PFSK-1 (cell line): Measurements from ENCODE around the gene LHX4.

Experiments used
- FOXP2 ChIP-seq: optimal IDR thresholded peaks from 2 replicates; pipeline ENCODE3; 2011; ENCODE audit warnings: borderline replicate concordance, control low read depth, inconsistent platforms; ENCODE audit not compliant: insufficient read depth; ENCODE audit errors: extremely low read length, extremely low read depth
- POLR2AphosphoS5 ChIP-seq: IDR thresholded peaks from 2 replicates; pipeline ENCODE4 v1.6.1; 2012; ENCODE audit warnings: low read depth, mild to moderate bottlenecking, control low read depth, low read length, moderate library complexity
- SIN3A ChIP-seq: IDR thresholded peaks from 2 replicates; pipeline ENCODE4 v1.6.1; 2012; ENCODE audit warnings: mild to moderate bottlenecking, low read length, moderate library complexity, borderline replicate concordance; ENCODE audit not compliant: insufficient read depth
- TAF1 ChIP-seq: IDR thresholded peaks from 2 replicates; pipeline ENCODE4 v1.6.1; 2012; ENCODE audit warnings: low read length, control low read depth, borderline replicate concordance; ENCODE audit not compliant: insufficient read depth
- TF ChIP-seq, protein P1 (sequence below), 2 experiments: IDR thresholded peaks; 2 replicates each; pipeline versions ENCODE4 v1.6.1 to v1.8.0; 2011 to 2012; ENCODE audit warnings: low read depth in 2 of 2, low read length in 2 of 2, control low read depth in 1 of 2, inconsistent platforms in 1 of 2, mild to moderate bottlenecking in 1 of 2, moderate library complexity in 1 of 2; ENCODE audit not compliant: insufficient read depth in 1 of 2

LHX4 gene

DNA sequence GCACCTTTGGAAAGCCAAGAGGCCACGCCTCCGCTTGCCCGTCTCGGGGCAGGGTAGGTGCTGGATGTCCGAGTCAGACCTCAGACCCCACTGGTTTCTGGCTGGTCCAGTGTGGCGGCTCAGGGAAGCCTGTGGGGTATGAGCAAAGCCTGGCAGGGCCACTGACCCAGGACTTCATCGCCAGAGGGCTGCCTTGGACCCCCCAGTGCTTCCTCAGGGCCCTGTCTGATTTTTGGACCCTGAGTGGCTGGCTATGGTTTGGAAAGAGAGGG, 20.4 kb downstream of the LHX4 start:
- TF ChIP-seq TAF1 = no peak
- TF ChIP-seq, protein P1, sequence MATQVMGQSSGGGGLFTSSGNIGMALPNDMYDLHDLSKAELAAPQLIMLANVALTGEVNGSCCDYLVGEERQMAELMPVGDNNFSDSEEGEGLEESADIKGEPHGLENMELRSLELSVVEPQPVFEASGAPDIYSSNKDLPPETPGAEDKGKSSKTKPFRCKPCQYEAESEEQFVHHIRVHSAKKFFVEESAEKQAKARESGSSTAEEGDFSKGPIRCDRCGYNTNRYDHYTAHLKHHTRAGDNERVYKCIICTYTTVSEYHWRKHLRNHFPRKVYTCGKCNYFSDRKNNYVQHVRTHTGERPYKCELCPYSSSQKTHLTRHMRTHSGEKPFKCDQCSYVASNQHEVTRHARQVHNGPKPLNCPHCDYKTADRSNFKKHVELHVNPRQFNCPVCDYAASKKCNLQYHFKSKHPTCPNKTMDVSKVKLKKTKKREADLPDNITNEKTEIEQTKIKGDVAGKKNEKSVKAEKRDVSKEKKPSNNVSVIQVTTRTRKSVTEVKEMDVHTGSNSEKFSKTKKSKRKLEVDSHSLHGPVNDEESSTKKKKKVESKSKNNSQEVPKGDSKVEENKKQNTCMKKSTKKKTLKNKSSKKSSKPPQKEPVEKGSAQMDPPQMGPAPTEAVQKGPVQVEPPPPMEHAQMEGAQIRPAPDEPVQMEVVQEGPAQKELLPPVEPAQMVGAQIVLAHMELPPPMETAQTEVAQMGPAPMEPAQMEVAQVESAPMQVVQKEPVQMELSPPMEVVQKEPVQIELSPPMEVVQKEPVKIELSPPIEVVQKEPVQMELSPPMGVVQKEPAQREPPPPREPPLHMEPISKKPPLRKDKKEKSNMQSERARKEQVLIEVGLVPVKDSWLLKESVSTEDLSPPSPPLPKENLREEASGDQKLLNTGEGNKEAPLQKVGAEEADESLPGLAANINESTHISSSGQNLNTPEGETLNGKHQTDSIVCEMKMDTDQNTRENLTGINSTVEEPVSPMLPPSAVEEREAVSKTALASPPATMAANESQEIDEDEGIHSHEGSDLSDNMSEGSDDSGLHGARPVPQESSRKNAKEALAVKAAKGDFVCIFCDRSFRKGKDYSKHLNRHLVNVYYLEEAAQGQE (IDR thresholded peaks at IDR 0.05; ENCODE audit: insufficient read depth in 1 of 2, low read depth in 2 of 2, low read length in 2 of 2) = no peak
- TF ChIP-seq SIN3A = no peak
- TF ChIP-seq POLR2AphosphoS5 = no peak
- no peak for TF ChIP-seq FOXP2

DNA sequence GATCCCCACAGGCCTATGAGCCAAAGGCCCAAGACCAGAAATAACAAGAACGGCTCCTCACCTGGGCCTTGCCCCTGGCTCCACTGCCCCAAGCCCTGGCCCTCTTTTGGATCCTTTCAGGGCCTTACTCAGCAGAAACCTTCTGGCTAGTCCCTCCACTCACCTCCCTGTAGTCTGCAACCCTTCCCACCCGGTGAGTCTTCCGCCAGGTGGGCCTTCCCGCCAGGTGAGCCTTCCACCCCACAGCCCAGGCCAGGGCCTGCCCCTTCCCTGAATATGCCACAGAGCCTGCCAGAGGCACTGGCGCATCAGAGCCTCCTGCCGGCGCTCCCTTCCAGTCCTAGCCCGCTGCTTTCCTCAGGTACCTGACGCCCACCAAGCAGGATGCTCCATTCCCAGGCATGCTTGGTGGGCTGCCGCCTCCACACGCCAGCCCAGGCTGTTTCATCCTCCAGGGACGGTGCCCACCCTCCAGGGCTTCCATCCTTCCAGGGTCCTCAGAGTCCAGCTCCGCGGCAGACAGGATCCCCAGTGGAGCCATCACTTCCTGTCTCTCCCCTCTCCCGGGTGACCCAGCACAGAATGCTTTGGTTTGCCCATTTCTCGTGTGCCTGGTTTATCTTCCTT, 20.9 kb downstream of the LHX4 start:
- TF ChIP-seq SIN3A (no peak), POLR2AphosphoS5 (no peak), FOXP2 (no peak), TAF1 (no peak)
- TF ChIP-seq, protein P1 (IDR thresholded peaks at IDR 0.05; ENCODE audit: insufficient read depth in 1 of 2, low read depth in 2 of 2, low read length in 2 of 2) = no peak

DNA sequence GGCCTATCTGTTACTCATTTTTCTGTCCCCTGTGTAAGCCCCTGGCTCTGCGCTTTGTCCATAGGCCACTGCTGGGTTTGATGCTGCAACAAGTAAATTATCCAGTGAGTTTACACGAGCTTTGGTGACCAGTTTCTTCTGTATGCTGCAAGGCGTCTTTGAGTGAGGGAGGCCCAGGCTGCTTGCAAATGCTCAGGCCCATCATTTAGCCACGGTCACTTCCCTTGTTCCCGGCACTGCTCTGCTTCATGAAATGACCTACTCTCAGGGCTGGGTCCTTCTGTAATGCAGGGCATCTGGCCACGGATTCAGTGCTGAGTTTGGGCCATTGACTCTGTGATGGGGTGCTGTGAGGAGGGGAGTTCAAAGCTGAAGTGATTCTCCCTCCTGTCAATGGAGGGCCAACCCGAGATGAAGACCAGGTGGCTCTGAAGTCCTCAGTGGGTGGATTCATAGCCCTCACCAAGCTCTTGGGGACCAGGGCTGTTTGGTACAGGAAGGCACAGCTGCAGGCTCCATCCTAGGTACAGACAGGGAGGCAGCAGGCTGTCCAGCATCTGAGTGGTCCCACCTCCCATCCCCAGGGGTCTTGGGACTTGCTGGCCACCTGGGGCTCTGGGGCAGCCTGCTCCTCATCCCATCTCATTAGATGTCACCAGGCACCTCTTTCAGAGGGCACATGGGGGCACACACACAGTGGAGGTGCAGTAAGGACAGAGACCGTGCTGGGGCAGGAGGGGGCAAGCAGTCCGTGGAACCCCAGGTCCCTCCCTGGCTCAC, 21.7 kb downstream of the LHX4 start:
- TF ChIP-seq FOXP2 (no peak), TAF1 (no peak), POLR2AphosphoS5 (no peak), SIN3A (no peak)
- TF ChIP-seq, protein P1 (IDR thresholded peaks at IDR 0.05; ENCODE audit: insufficient read depth in 1 of 2, low read depth in 2 of 2, low read length in 2 of 2) = no peak

DNA sequence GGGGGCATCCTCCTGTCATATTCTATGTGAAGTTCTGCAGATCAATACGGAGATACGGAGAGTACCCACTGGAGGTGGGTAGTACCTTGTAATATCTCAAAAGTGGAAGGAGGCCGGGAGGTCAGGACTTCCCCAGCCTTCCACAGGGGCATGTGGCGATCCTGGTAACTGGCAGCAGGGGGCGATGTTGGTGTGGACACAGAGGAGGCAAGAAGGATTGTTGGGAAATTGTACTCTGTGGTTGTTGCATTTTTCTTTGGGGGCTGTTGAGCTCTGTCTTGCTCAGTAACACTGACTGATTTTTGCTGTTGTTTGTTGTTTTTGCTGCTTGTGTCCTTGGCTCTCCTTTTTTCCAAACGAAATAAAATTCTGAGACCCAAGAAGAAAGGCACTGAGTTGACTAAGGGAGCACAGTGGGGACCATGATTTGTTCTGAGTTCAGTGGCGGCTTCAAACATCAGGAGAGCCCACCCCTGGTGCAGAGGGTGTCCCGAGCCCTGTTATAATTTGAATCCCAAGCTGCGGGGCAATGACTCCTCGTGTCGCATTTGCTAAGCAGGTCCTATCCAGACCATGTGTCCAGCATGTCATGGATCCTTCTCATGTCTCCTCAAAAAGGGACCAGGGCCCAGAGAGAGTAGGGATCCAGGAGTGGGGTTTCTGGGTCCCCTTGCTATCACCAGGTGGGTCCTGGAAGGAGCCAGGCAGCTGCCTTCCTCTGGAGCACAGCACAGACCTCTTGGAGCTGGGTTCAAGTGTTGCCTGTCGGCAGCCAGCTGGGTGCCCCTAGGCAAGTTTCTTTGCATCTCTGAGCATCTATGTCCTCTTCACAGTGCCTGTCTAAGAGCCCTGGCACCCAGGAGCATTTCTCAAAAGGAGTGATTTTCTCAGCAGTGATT, 22.8 kb downstream of the LHX4 start:
- no peak for TF ChIP-seq SIN3A
- TF ChIP-seq FOXP2 = peak; percentile 25

DNA sequence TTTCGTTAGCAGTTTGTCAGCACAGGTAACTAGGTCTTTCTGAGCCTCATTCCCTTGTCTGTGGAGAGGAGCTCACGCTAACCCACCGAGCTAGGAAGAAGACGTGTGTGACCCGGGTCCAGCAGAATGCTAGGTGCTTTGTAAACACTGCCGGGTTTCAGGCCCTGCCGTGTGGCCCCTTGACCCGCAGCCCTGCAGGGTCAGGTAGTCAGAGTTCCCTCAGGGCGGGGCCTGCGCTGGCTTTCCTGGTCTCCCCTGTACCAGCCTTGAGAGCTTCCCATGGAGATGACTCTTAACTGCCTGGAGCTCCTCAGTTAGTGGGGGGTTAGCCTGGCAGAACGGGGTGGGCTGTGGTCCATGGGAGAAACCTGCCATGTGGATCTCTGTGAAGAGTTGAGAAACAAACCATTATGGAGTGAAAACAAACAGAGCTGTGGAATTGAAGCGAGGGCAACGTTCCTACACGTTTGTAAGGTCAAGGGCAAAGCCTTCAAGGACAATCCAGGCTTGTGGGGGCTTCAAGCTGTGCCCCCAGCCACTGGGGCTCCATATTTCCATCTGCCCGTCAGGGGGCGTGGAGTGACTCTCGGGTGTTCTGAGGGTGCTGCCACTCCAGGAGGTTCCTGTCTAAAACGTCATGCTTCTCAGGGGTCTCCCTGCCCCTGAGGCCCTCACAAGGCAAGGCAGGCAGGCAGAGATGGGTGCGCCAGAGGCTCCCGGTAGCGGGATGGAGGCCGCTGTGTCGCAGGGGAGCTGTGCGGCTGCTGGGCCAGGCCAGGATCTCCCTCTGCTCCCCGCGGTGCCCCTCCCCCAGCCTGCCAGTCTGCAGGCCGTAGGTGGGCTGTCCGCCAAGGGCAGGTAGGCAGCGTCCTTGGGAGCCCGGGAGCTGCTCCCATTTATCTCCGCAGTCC, 23.8 kb downstream of the LHX4 start:
- no peak for TF ChIP-seq SIN3A
- no peak for TF ChIP-seq POLR2AphosphoS5
- no peak for TF ChIP-seq TAF1
- TF ChIP-seq, protein P1 (IDR thresholded peaks at IDR 0.05; ENCODE audit: insufficient read depth in 1 of 2, low read depth in 2 of 2, low read length in 2 of 2) = no peak
- TF ChIP-seq FOXP2 = no peak
